ENCODE results near the gene SLC45A2. TPM values are rescaled to one million over a fixed set of nuclear protein-coding genes. Genes with fewer than 3 reads are reported as not detected.
A peak's percentile ranks its signal among the peaks of the same experiment; 100 is the strongest.

Gene SLC45A2
- total and polyA plus RNA-seq, 2 of the 8 experiments (the other 6 are each of a cell fraction or from before 2014, with no cell fraction given): 0.09 TPM; not detected in 1

- Histone ChIP-seq H4K91ac (replicated peaks; ENCODE audit: insufficient read length, low read length) (no peak overlapping the region), H3K4me2 (ENCODE audit: insufficient read depth in 1 of 2, low read depth in 2 of 2, low read length in 2 of 2) (no peak overlapping the region), H2AK5ac (ENCODE audit: low read depth, low read length) (no peak overlapping the region), H4K5ac (ENCODE audit: insufficient read length, low read depth, low read length) (no peak overlapping the region), H2BK12ac (ENCODE audit: low read depth, low read length) (0 out of 2 replicates have a peak overlapping the region, but pooled peaks have one; percentile 11), H2BK20ac (ENCODE audit: low read length) (no peak overlapping the region; the same call in 1 of the 2 replicates), H2BK15ac (ENCODE audit: low read length) (0 out of 2 replicates have a peak overlapping the region, but pooled peaks have one; percentile 34), H3K27me3 (replicated peaks in 1 of 4; ENCODE audit: control insufficient read depth in 3 of 4, extremely low read depth in 1 of 4, insufficient read depth in 3 of 4, low read length in 3 of 4) (no peaks in the 10 kb centered on the region), H3K27ac (ENCODE audit: low read depth, low read length) (no peak overlapping the region), H4K20me1 (replicated peaks in 1 of 2; ENCODE audit: control insufficient read depth in 1 of 2, insufficient read depth in 2 of 2, low read length in 2 of 2) (no peaks in the 10 kb centered on the region), H3K79me2 (ENCODE audit: control insufficient read depth in 1 of 2, insufficient read depth in 2 of 2, low read length in 2 of 2) (no peaks in the 10 kb centered on the region), H3K9ac (replicated peaks in 1 of 4; ENCODE audit: extremely low read depth in 1 of 4, low read depth in 3 of 4, low read length in 3 of 4) (no peak overlapping the region), H2BK120ac (replicated peaks; ENCODE audit: low read depth, low read length) (no peak overlapping the region), H4K8ac (ENCODE audit: extremely low read depth, insufficient read depth, low read length) (no peak overlapping the region), H3K4me3 (ENCODE audit: extremely low read depth in 1 of 4, insufficient read depth in 2 of 4, low read depth in 3 of 4, low read length in 4 of 4) (no peak overlapping the region), H3K18ac (ENCODE audit: extremely low read depth, low read length) (no peak overlapping the region), H3K14ac (ENCODE audit: insufficient read length) (no peak overlapping the region), H3K23me2 (ENCODE audit: low read depth, low read length) (no peaks in the 10 kb centered on the region), H3K79me1 (ENCODE audit: low read depth, low read length) (no peaks in the 10 kb centered on the region), H3K9me3 (ENCODE audit: insufficient read depth in 2 of 2, low read depth in 1 of 2, low read length in 1 of 2) (no peaks in the 10 kb centered on the region), H3K56ac (replicated peaks; ENCODE audit: insufficient read length, low read depth, low read length) (no peak overlapping the region), H3K4me1 (replicated peaks in 1 of 4; ENCODE audit: control insufficient read depth in 3 of 4, insufficient read depth in 4 of 4, low read length in 3 of 4) (no peaks in the 10 kb centered on the region), H3K4ac (replicated peaks; ENCODE audit: insufficient read length, low read depth, low read length) (no peak overlapping the region), H2BK5ac (ENCODE audit: low read depth, low read length) (no peak overlapping the region), H3K23ac (ENCODE audit: insufficient read length) (no peak overlapping the region), H2AFZ (ENCODE audit: low read length) (peak overlapping the region; percentile 83), H3K36me3 (ENCODE audit: control insufficient read depth in 2 of 4, insufficient read depth in 4 of 4, low read length in 3 of 4) (no peaks in the 10 kb centered on the region)
- 67% methylated on average over 10 of the region's 10 CpGs; no CpG with 5 or more reads in 1 of the 2 experiments for WGBS, 2 experiments (ENCODE audit: extremely low coverage in 1 of 2, insufficient coverage in 1 of 2, insufficient read length in 1 of 2, insufficient replicate concordance in 2 of 2, low coverage in 1 of 2, low lambda C conversion rate in 2 of 2, missing lambda C conversion rate in 1 of 2)
- DNase-seq (ENCODE audit: low read depth in 1 of 2, low spot score in 2 of 2) (no peak), FAIRE-seq (peak; percentile 83)
- POLR2A ChIA-PET (ENCODE audit: partially characterized antibody): interaction anchor here (0.6 to 2.1 kb wide), 6 partner anchors 9 to 528 kb away, joined by 3 to 6 read pairs (median 3); no protein-coding TSS in a partner anchor
- CTCF ChIA-PET (ENCODE audit: partially characterized antibody): interaction anchor here (0.6 to 4.7 kb wide), 56 partner anchors 9 to 535 kb away, joined by 3 to 46 read pairs (median 4); partner anchors contain the start of gene RXFP3
- TF ChIP-seq E2F6 (IDR thresholded peaks at IDR 0.05) (no peak), CTCF (IDR thresholded peaks at IDR 0.05; ENCODE audit: control extremely low read depth in 1 of 3, insufficient read depth in 1 of 3, low read depth in 1 of 3, low read length in 3 of 3) (peak in 2 of 3 experiments; percentile 74 to 84; a peak in 3 of 4 replicates), RAD21 (IDR thresholded peaks at IDR 0.05 in 1 of 2, conservative IDR thresholded peaks at IDR 0.05 in 1 of 2; ENCODE audit: low read depth in 2 of 2, low read length in 2 of 2) (peak; percentile 90 to 91), NANOG (IDR thresholded peaks at IDR 0.05; ENCODE audit: insufficient read depth, low read depth, low read length, poor library complexity, severe bottlenecking) (no peak), SIN3A (conservative IDR thresholded peaks at IDR 0.05 in 1 of 2, IDR thresholded peaks at IDR 0.05 in 1 of 2; ENCODE audit: low read depth in 1 of 2, low read length in 2 of 2) (0 out of 4 replicates have a peak, but pooled peaks of 1 of the 2 experiments have one; percentile 30), SP2 (IDR thresholded peaks at IDR 0.05; ENCODE audit: low read length) (no peak)
Measured at GRCh38 chr5:33969572-33970452, 14.7 kb downstream of the SLC45A2 start.
